WTC11 (cell line): ENCODE measurements around the gene EIF3A. TPM values are rescaled to one million over a fixed set of nuclear protein-coding genes. Genes with fewer than 3 reads are reported as not detected.
A peak's percentile ranks its signal among the peaks of the same experiment; 100 is the strongest.
"Not testable (repeated sequence)": the region's sequence is repeated elsewhere in the genome, so short reads cannot be mapped to it uniquely, and the experiment has no call there.

Experiments used
- ATAC-seq: fragments of 200-7000 bp; cut with Tn5 transposase; 2 replicates; pipeline ENCODE4 v1.10.0; 2021; ENCODE audit warnings: mild to moderate bottlenecking, moderate library complexity
- CTCF ChIA-PET: fragments of 300-600 bp; sonication (Branson Sonifier 250); formaldehyde crosslinking; loops from one replicate; lab custom pipeline; 2021; ENCODE audit warnings: antibody characterized with exemption; lab: Charles Lee
- POLR2A ChIA-PET: fragments of 350-600 bp; sonication (Branson Sonifier 250); formaldehyde crosslinking; loops from one replicate; lab custom pipeline; 2021; ENCODE audit warnings: antibody characterized with exemption; lab: Charles Lee
- DNase-seq: peaks from one replicate; pipeline ENCODE4 v3.0.0; 2021; ENCODE audit warnings: low spot score
- H3K27ac Mint-ChIP-seq: 2 replicates; pipeline ENCODE4 v1.8.0; 2021; ENCODE audit warnings: mixed read lengths
- H3K27me3 Mint-ChIP-seq: 2 replicates; pipeline ENCODE4 v1.8.0; 2021; ENCODE audit warnings: low read depth, mild to moderate bottlenecking, moderate library complexity, mixed read lengths
- H3K36me3 Mint-ChIP-seq: 2 replicates; pipeline ENCODE4 v1.8.0; 2021; ENCODE audit warnings: mixed read lengths
- H3K4me1 Mint-ChIP-seq: 2 replicates; pipeline ENCODE4 v1.8.0; 2022; ENCODE audit warnings: mixed read lengths
- H3K4me3 Mint-ChIP-seq: 2 replicates; pipeline ENCODE4 v1.8.0; 2021; ENCODE audit warnings: mild to moderate bottlenecking, moderate library complexity, mixed read lengths
- H3K9me3 Mint-ChIP-seq: 2 replicates; pipeline ENCODE4 v1.8.0; 2021; ENCODE audit warnings: mixed read lengths
- ARID4B ChIP-seq: sonication (generic); formaldehyde crosslinking; IDR thresholded peaks from 2 replicates; pipeline ENCODE4 v1.8.0; 2023; ENCODE audit warnings: missing genetic modification reagents, mild to moderate bottlenecking, borderline replicate concordance
- ATF6 ChIP-seq: sonication (generic); formaldehyde crosslinking; IDR thresholded peaks from 2 replicates; pipeline ENCODE4 v1.8.1; 2023; ENCODE audit warnings: mild to moderate bottlenecking, missing genetic modification reagents
- KAT7 ChIP-seq: sonication (generic); formaldehyde crosslinking; IDR thresholded peaks from 2 replicates; pipeline ENCODE4 v1.8.1; 2023; ENCODE audit warnings: missing genetic modification reagents, mild to moderate bottlenecking, borderline replicate concordance
- PREB ChIP-seq: sonication (generic); formaldehyde crosslinking; IDR thresholded peaks from 2 replicates; pipeline ENCODE4 v1.8.1; 2022; ENCODE audit warnings: mild to moderate bottlenecking, missing genetic modification reagents, moderate library complexity, borderline replicate concordance
- USF2 ChIP-seq: sonication (generic); formaldehyde crosslinking; IDR thresholded peaks from 2 replicates; pipeline ENCODE4 v1.8.1; 2023; ENCODE audit warnings: mild to moderate bottlenecking, missing genetic modification reagents, moderate library complexity
- ZNF219 ChIP-seq: sonication (generic); formaldehyde crosslinking; IDR thresholded peaks from 2 replicates; pipeline ENCODE4 v1.8.0; 2023; ENCODE audit warnings: missing genetic modification reagents, mild to moderate bottlenecking, borderline replicate concordance
- total RNA-seq: library from RNA; stranded (reverse); gene quantifications from 3 replicates; pipeline ENCODE4 v1.2.3, GENCODE V29; 2021

Gene EIF3A
- total RNA-seq, 1 experiment from 2014 or later: 213 TPM

- Mint-ChIP-seq H3K4me3 (no peak overlapping the region), H3K27ac (no peak overlapping the region), H3K4me1 (no peaks in the 10 kb centered on the region), H3K27me3 (no peaks in the 10 kb centered on the region), H3K36me3 (peaks cover 52% of the 10 kb centered on the region), H3K9me3 (no peaks in the 10 kb centered on the region)
- ChIA-PET CTCF (interaction anchor here (1.3 kb wide), 1 partner anchor 87 kb away, joined by 3 read pairs; no protein-coding TSS in a partner anchor), POLR2A (no interaction called here)
- ATAC-seq (no peak), DNase-seq (no peak)
- TF ChIP-seq KAT7 (CRISPR knock-in tag): no peak
- TF ChIP-seq ZNF219 (CRISPR knock-in tag): no peak
- no peak for TF ChIP-seq ATF6 (CRISPR knock-in tag)
- TF ChIP-seq PREB (CRISPR knock-in tag): no peak
- no peak for TF ChIP-seq ARID4B (CRISPR knock-in tag)
- TF ChIP-seq USF2: no peak
These were observed 31.4 kb upstream of the EIF3A start for GRCh38 chr10:119112056-119112455.

GRCh38 chr10:119107771-119108170 is 27.2 kb upstream of the EIF3A start:
- DNase-seq, H3K9me3 Mint-ChIP-seq, H3K4me3 Mint-ChIP-seq, H3K4me1 Mint-ChIP-seq, ATAC-seq, CTCF ChIA-PET, POLR2A ChIA-PET, H3K27me3 Mint-ChIP-seq: not testable (repeated sequence)
- Mint-ChIP-seq H3K36me3 (peaks cover 27% of the 10 kb centered on the region), H3K27ac (peak overlapping the region; percentile 23; the same call in 1 of the 2 replicates)

GRCh38 chr10:119107106-119107505 is 26.5 kb upstream of the EIF3A start:
- H3K27me3 Mint-ChIP-seq, H3K4me3 Mint-ChIP-seq, H3K27ac Mint-ChIP-seq, H3K9me3 Mint-ChIP-seq, H3K4me1 Mint-ChIP-seq, ATAC-seq, DNase-seq, POLR2A ChIA-PET, CTCF ChIA-PET: not testable (repeated sequence)
- peaks cover 23% of the 10 kb centered on the region for H3K36me3 Mint-ChIP-seq

GRCh38 chr10:119105899-119106298 is 25.3 kb upstream of the EIF3A start:
- POLR2A ChIA-PET: not testable (repeated sequence)

More at GRCh38 chr10:119105899-119106298, 25.3 kb upstream of the EIF3A start:
- H3K27ac Mint-ChIP-seq, ATAC-seq, DNase-seq, H3K9me3 Mint-ChIP-seq, H3K27me3 Mint-ChIP-seq, CTCF ChIA-PET, H3K4me1 Mint-ChIP-seq: not testable (repeated sequence)
- peak overlapping the region; percentile 74; the same call in 1 of the 2 replicates for H3K4me3 Mint-ChIP-seq
- peaks cover 17% of the 10 kb centered on the region for H3K36me3 Mint-ChIP-seq
